Immature natural killer cell (primary cell): Measurements from ENCODE around the gene KIF26B. TPM values are rescaled to one million over a fixed set of nuclear protein-coding genes. Genes with fewer than 3 reads are reported as not detected.

Experiments used
- DNase-seq, 3 donors: peaks; one replicate each; pipeline ENCODE4 v3.0.0; 2022; ENCODE audit warnings: mixed read lengths in 1 of 3
- H3K27ac Mint-ChIP-seq, 6 donors: one replicate each; pipeline ENCODE4 v1.8.0; 2020; ENCODE audit warnings: mixed read lengths in 6 of 6, mild to moderate bottlenecking in 5 of 6, inconsistent platforms in 4 of 6, moderate library complexity in 3 of 6
- H3K27me3 Mint-ChIP-seq, 3 donors: one replicate each; pipeline ENCODE4 v1.8.0; 2020 to 2021; ENCODE audit warnings: low read depth in 3 of 3, mild to moderate bottlenecking in 3 of 3, mixed read lengths in 3 of 3, moderate library complexity in 3 of 3, inconsistent platforms in 1 of 3
- H3K36me3 Mint-ChIP-seq, 3 donors: one replicate each; pipeline ENCODE4 v1.8.0; 2020; ENCODE audit warnings: mixed read lengths in 3 of 3, inconsistent platforms in 2 of 3, mild to moderate bottlenecking in 2 of 3
- H3K4me1 Mint-ChIP-seq, 2 donors: one replicate each; pipeline ENCODE4 v1.8.0; 2020; ENCODE audit warnings: inconsistent platforms in 2 of 2, mild to moderate bottlenecking in 2 of 2, mixed read lengths in 2 of 2, moderate library complexity in 1 of 2
- H3K4me3 Mint-ChIP-seq, 5 donors: one replicate each; pipeline ENCODE4 v1.8.0; 2020; ENCODE audit warnings: mild to moderate bottlenecking in 5 of 5, mixed read lengths in 5 of 5, inconsistent platforms in 3 of 5, moderate library complexity in 3 of 5
- H3K9me3 Mint-ChIP-seq, 6 donors: one replicate each; pipeline ENCODE4 v1.8.0; 2020; ENCODE audit warnings: mild to moderate bottlenecking in 6 of 6, mixed read lengths in 6 of 6, inconsistent platforms in 4 of 6, moderate library complexity in 3 of 6
- polyA plus RNA-seq, 3 donors: library from polyadenylated mRNA; unstranded; fragments of 300-500 nt; fragmentation: Illumina TruSeq; gene quantifications; one replicate each; pipeline ENCODE4 v1.2.3, GENCODE V29; 2021

The KIF26B gene
- polyA plus RNA-seq, 3 donors from 2014 or later: 0.07 to 0.39 TPM; not detected in 1

DNA sequence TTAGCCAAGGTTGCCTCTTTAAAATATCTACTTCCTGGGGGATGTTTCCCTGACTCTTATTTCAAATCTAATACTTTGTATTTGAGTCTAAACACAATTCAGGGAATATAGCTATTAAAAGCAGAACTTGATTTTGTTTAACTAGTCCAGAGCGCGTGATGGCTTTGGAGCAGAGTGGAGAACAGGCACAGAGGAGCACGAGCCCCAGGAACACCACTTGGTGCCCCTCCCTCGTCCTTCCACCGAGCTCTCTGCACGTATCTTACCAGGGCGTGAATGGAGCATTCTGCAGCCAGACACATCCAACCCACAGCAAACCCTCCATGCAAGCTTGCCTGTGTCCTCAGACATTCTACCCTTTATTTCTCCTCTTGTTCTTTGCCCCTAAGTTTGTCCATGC lies 14.1 kb downstream of the KIF26B start:
- Mint-ChIP-seq H3K36me3 (no peaks in the 10 kb centered on the region), H3K9me3 (no peaks in the 10 kb centered on the region), H3K27me3 (peaks cover 4 to 28% (median 11%) of the 10 kb centered on the region in 3 donors), H3K27ac (no peak overlapping the region), H3K4me1 (peaks cover 18 to 22% of the 10 kb centered on the region in 2 donors), H3K4me3 (peak overlapping the region in 1 of 5 donors; percentile 11)
- DNase-seq: no peak

DNA sequence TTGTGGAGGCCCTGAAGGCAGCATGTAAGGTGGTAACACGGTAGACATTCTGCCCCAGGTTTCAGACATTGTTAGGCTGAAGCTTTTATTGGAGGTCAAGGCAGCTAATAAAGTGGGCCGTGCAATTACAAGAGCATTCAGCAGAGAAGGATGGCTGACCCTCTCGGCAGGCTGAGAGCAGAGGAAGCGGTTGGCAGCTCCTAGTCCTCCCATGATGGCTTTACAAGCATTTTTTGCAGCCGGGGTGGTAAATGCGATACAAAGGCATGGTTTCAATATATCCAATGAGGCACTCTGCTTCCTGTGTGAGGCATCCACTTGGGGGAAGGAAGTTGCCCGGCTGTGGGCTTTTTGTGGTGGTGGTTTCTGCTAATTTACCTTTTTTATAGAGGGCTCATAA lies 14.6 kb downstream of the KIF26B start:
- no peak for DNase-seq
- H3K27me3 Mint-ChIP-seq: peaks cover 4 to 26% (median 11%) of the 10 kb centered on the region in 3 donors
- H3K4me1 Mint-ChIP-seq: peaks cover 18 to 22% of the 10 kb centered on the region in 2 donors
- no peaks in the 10 kb centered on the region for H3K9me3 Mint-ChIP-seq
- H3K27ac Mint-ChIP-seq: peak overlapping the region in 2 of 6 donors; percentile 14 to 39
- no peaks in the 10 kb centered on the region for H3K36me3 Mint-ChIP-seq
- peak overlapping the region in 1 of 5 donors; percentile 11 for H3K4me3 Mint-ChIP-seq

DNA sequence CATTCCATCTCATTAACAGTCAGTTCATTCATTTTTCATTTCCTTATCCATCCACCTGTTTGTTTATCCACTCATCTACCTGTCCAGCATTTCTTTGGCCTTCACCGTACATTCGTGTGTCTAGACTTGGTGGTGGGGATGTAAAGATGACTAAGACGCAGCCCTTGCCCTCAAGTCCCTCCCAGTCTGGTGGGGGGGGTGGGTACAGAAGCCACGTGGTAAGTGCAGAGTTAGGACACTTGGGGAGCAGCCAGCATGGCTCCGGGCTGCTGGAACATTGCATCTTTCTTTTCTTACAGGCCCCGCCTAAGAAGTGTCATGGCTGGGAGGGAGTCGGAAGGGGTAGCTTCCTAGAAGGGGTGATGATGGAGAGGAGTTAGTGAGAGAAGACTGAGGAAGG lies 17.2 kb downstream of the KIF26B start:
- H3K27ac Mint-ChIP-seq: no peak overlapping the region
- peaks cover 0 to 16% (median 6%) of the 10 kb centered on the region in 3 donors for H3K27me3 Mint-ChIP-seq
- H3K4me3 Mint-ChIP-seq: no peak overlapping the region
- no peaks in the 10 kb centered on the region for H3K36me3 Mint-ChIP-seq
- H3K4me1 Mint-ChIP-seq: peaks cover 18 to 22% of the 10 kb centered on the region in 2 donors
- H3K9me3 Mint-ChIP-seq: no peaks in the 10 kb centered on the region
- DNase-seq: no peak

DNA sequence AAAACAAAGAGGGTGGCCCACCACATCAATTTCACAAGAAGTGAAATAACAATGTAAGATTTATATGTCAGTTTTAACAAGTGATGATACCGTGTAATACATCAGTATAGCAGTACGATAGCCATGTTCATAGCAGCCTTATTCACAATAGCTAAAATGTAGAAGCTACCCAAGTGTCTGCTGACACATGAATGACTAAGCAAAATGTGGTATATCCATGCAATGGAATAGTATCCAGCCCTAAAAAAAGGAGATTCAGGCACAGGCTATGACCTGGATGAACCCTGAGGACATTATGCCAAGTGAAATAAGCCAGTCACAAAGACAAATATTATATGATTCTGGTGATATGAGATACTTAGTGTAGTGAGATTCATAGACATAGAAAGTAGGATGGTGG lies 18.0 kb downstream of the KIF26B start:
- Mint-ChIP-seq H3K27me3 (peaks cover 0 to 14% (median 3%) of the 10 kb centered on the region in 3 donors), H3K4me1 (peaks cover 16 to 22% of the 10 kb centered on the region in 2 donors), H3K36me3 (no peaks in the 10 kb centered on the region), H3K27ac (no peak overlapping the region), H3K9me3 (no peaks in the 10 kb centered on the region), H3K4me3 (no peak overlapping the region)
- no peak for DNase-seq

GRCh38 chr1:245173446-245174211 lies 18.8 kb downstream of the KIF26B start:
- Mint-ChIP-seq H3K4me1 (peaks cover 10 to 15% of the 10 kb centered on the region in 2 donors), H3K4me3 (no peak overlapping the region), H3K27me3 (peaks cover 0 to 12% (median 3%) of the 10 kb centered on the region in 3 donors), H3K9me3 (no peaks in the 10 kb centered on the region), H3K36me3 (no peaks in the 10 kb centered on the region), H3K27ac (no peak overlapping the region)
- DNase-seq: no peak

- no peaks in the 10 kb centered on the region for H3K9me3 Mint-ChIP-seq
- no peak overlapping the region for H3K27ac Mint-ChIP-seq
Observed at GRCh38 chr1:245177071-245177900, 22.5 kb downstream of the KIF26B start.

DNA sequence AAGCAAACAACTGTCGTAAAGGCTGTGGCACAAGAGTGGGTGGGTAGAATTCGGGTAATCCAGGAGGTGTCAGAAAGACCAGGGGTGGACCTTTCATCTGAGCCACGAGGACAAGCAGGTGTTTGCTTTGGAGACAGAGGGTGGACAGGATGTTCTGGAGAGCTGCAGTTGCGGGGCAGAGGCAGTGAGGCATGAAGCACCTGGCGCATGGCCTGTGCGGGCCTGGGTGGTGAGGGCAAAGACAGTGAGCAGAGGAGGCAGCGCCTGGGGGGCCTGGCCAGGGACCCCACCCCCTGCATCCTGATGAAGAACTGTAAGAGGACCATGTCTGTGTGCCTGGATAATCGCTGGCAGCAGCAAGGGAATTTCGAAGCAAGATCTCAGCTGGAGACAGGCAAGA lies 24.9 kb downstream of the KIF26B start:
- peak overlapping the region in 2 of 6 donors; percentile 3 to 46 for H3K27ac Mint-ChIP-seq

More at GRCh38 chr1:245177071-245177900, 22.5 kb downstream of the KIF26B start:
- DNase-seq: no peak
- Mint-ChIP-seq H3K4me1 (peaks cover 15 to 24% of the 10 kb centered on the region in 2 donors), H3K27me3 (peaks cover 0 to 5% (median 2%) of the 10 kb centered on the region in 3 donors), H3K36me3 (no peaks in the 10 kb centered on the region), H3K4me3 (no peak overlapping the region)

DNA sequence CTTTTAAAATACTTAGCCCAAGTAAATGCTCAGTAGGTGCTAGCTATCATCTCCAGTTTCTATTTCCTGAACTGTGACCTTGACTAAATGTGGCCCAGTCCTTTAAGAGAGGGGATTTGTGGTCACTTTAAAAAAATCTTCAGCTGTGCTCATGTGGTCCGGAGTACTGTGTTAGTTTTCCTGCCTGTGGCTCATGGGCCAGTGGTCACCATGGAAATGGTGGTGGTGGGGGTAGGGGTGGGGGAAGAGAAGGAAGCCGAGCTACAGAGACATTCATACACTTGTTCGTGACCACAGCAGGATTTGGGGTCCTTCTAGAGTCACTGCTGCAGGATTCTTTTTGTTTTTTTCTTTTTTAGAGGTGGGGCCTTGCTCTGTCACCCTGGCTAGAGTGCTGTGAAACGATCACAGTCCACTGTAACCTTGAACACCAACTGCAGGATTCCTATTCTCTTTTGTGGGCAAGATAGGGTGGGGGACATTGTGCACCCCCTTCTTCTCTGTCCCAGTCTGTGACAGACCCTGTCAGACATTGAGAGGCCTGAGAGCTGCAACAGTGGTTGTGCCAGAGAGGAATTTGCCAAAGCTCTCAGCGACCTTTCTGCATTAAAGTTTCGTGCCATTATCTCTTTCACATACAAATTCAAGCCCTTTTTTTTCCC lies 25.8 kb downstream of the KIF26B start:
- peak overlapping the region in 4 of 5 donors; percentile 28 to 65 (median 38) for H3K4me3 Mint-ChIP-seq
- peak; percentile 48 to 51 (median 50) for DNase-seq
- peaks cover 15 to 24% of the 10 kb centered on the region in 2 donors for H3K4me1 Mint-ChIP-seq
- no peaks in the 10 kb centered on the region for H3K9me3 Mint-ChIP-seq
- H3K27me3 Mint-ChIP-seq: peaks cover 0 to 6% (median 4%) of the 10 kb centered on the region in 3 donors
- H3K27ac Mint-ChIP-seq: peak overlapping the region; percentile 20 to 86 (median 72)
- no peaks in the 10 kb centered on the region for H3K36me3 Mint-ChIP-seq

More for the DNA sequence above, 24.9 kb downstream of the KIF26B start:
- DNase-seq: no peak
- Mint-ChIP-seq H3K4me1 (peaks cover 15 to 24% of the 10 kb centered on the region in 2 donors), H3K4me3 (peak overlapping the region in 2 of 5 donors; percentile 18 to 50), H3K27me3 (peaks cover 0 to 6% (median 4%) of the 10 kb centered on the region in 3 donors), H3K9me3 (no peaks in the 10 kb centered on the region), H3K36me3 (no peaks in the 10 kb centered on the region)

DNA sequence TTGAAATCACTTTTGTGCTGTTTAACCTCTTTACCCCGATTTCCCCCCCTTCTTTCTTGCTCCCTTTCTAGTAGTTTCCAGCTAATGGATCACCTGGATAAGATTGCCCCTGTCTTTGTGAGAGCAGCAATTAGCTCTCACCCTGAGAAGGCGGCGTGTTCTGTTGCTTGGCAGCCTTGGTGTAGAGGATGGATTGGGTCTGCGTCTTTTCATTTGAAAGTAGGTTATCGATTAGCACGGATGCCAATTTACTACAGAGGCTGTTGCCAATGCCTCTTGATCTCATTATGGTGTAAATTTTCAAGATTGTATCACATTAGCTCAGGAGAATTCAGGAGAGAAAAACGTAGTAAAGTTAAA lies 26.4 kb downstream of the KIF26B start:
- Mint-ChIP-seq H3K4me1 (peaks cover 15 to 24% of the 10 kb centered on the region in 2 donors), H3K36me3 (no peaks in the 10 kb centered on the region), H3K27me3 (peaks cover 0 to 6% (median 4%) of the 10 kb centered on the region in 3 donors), H3K27ac (peak overlapping the region in 5 of 6 donors; percentile 19 to 86 (median 73)), H3K9me3 (no peaks in the 10 kb centered on the region), H3K4me3 (peak overlapping the region in 3 of 5 donors; percentile 28 to 65 (median 47))
- DNase-seq: no peak

GRCh38 chr1:245182028-245182427 lies 27.2 kb downstream of the KIF26B start:
- Mint-ChIP-seq H3K36me3 (no peaks in the 10 kb centered on the region), H3K9me3 (no peaks in the 10 kb centered on the region), H3K27ac (no peak overlapping the region), H3K27me3 (peaks cover 0 to 6% (median 4%) of the 10 kb centered on the region in 3 donors), H3K4me3 (no peak overlapping the region), H3K4me1 (peaks cover 15 to 24% of the 10 kb centered on the region in 2 donors)
- DNase-seq: no peak

- Mint-ChIP-seq H3K4me3 (no peak overlapping the region), H3K36me3 (no peaks in the 10 kb centered on the region), H3K4me1 (peaks cover 15 to 24% of the 10 kb centered on the region in 2 donors), H3K27me3 (peaks cover 1 to 6% (median 4%) of the 10 kb centered on the region in 3 donors), H3K27ac (peak overlapping the region in 1 of 6 donors; percentile 35), H3K9me3 (no peaks in the 10 kb centered on the region)
- DNase-seq: no peak
Observed at GRCh38 chr1:245183429-245183828, 28.6 kb downstream of the KIF26B start.

DNA sequence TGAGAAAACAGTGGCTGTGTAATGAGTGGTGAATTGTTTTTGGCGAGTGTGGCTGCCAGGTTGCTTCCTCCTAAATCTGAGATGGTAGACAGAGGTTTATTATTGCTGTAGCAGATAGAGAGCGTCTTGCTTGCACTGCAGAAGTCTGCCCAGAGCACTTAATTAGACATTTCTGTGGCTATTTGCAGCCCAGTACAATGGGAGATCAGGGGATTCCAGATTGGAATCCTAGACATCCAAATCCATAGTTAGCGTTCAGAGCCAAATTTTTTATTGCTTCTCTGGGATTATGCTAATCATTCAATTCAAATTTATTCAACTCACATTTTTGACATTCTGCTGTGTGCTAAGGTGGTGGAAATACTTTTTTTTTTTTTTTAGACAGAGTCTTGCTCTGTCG lies 30.0 kb downstream of the KIF26B start:
- H3K27ac Mint-ChIP-seq: no peak overlapping the region
- peaks cover 1 to 6% (median 4%) of the 10 kb centered on the region in 3 donors for H3K27me3 Mint-ChIP-seq
- no peaks in the 10 kb centered on the region for H3K36me3 Mint-ChIP-seq
- no peak for DNase-seq
- no peaks in the 10 kb centered on the region for H3K9me3 Mint-ChIP-seq
- peaks cover 15 to 18% of the 10 kb centered on the region in 2 donors for H3K4me1 Mint-ChIP-seq
- no peak overlapping the region for H3K4me3 Mint-ChIP-seq

DNA sequence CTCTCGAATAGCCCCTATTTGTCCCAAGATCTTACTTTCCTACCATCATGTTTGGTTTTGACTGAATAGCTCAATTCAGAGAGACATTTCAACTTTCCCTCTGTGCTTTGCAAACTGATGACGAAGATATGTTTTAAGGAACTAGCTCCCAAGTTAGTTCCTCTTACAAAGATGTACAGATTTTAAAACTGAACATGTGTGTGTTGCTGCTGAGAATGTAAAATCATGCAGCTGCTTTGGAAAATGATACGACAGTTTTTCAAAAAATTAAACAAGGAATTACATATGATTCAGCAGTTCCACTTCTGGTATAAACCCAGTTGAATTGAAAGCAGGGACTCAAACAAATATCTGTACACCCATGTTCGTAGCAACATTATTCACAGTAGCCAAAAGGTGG lies 33.6 kb downstream of the KIF26B start:
- no peaks in the 10 kb centered on the region for H3K4me1 Mint-ChIP-seq
- peak overlapping the region in 1 of 6 donors; percentile 8 for H3K27ac Mint-ChIP-seq
- peaks cover 1 to 2% (median 2%) of the 10 kb centered on the region in 3 donors for H3K27me3 Mint-ChIP-seq

More for the DNA sequence above, 33.6 kb downstream of the KIF26B start:
- no peak for DNase-seq
- Mint-ChIP-seq H3K9me3 (no peaks in the 10 kb centered on the region), H3K4me3 (no peak overlapping the region), H3K36me3 (no peaks in the 10 kb centered on the region)
